Ureter (tissue), 1 donor: ENCODE data around the gene SLC38A2. TPM values are rescaled to one million over a fixed set of nuclear protein-coding genes. Genes with fewer than 3 reads are reported as not detected.

Source experiments
- DNase-seq: peaks from one replicate; pipeline ENCODE4 v3.0.0-alpha.2; 2020; ENCODE audit warnings: low spot score
- total RNA-seq: library from RNA; stranded (reverse); gene quantifications from one replicate; pipeline ENCODE4 v1.2.4, GENCODE V29; 2023
- donor health status: DM: yes; HTN: yes; CAD: no.

The SLC38A2 gene
- total RNA-seq, 1 donor from 2014 or later = 292 TPM

- DNase-seq = no peak
These were observed 22.8 kb upstream of the SLC38A2 start for GRCh38 chr12:46395388-46395787.

- no peak for DNase-seq
These were observed 19.1 kb upstream of the SLC38A2 start for GRCh38 chr12:46391630-46392029.

GRCh38 chr12:46390881-46391280 is 18.3 kb upstream of the SLC38A2 start:
- DNase-seq = no peak

GRCh38 chr12:46390304-46390703 is 17.7 kb upstream of the SLC38A2 start:
- DNase-seq = no peak

- peak; percentile 61 for DNase-seq
These were observed 16.6 kb upstream of the SLC38A2 start for GRCh38 chr12:46389031-46389616.

- no peak for DNase-seq
These were observed 16.0 kb upstream of the SLC38A2 start for GRCh38 chr12:46388427-46389021.

GRCh38 chr12:46387670-46388069 is 15.1 kb upstream of the SLC38A2 start:
- no peak for DNase-seq

- no peak for DNase-seq
These were observed 14.5 kb upstream of the SLC38A2 start for GRCh38 chr12:46386877-46387629.

GRCh38 chr12:46386360-46386867 is 13.8 kb upstream of the SLC38A2 start:
- DNase-seq = no peak

GRCh38 chr12:46385438-46385837 is 12.9 kb upstream of the SLC38A2 start:
- no peak for DNase-seq

- no peak for DNase-seq
These were observed 12.1 kb upstream of the SLC38A2 start for GRCh38 chr12:46384451-46385309.

GRCh38 chr12:46383654-46384450 is 11.3 kb upstream of the SLC38A2 start:
- DNase-seq = peak; percentile 92

- peak; percentile 99 for DNase-seq
These were observed 10.5 kb upstream of the SLC38A2 start for GRCh38 chr12:46382964-46383653.

- no peak for DNase-seq
These were observed 9.9 kb upstream of the SLC38A2 start for GRCh38 chr12:46382408-46382963.

- DNase-seq = no peak
These were observed 8.3 kb upstream of the SLC38A2 start for GRCh38 chr12:46380881-46381280.

- no peak for DNase-seq
These were observed 7.6 kb upstream of the SLC38A2 start for GRCh38 chr12:46380022-46380796.

GRCh38 chr12:46379352-46379751 is 6.8 kb upstream of the SLC38A2 start:
- no peak for DNase-seq

- DNase-seq = no peak
These were observed 6.0 kb upstream of the SLC38A2 start for GRCh38 chr12:46378530-46378929.

GRCh38 chr12:46377678-46378077 is 5.1 kb upstream of the SLC38A2 start:
- DNase-seq = no peak
